IMR-90 (cell line): ENCODE measurements around the gene STRA8. TPM values are rescaled to one million over a fixed set of nuclear protein-coding genes. Genes with fewer than 3 reads are reported as not detected.

Experiments used
- ATAC-seq: fragments of 200-7000 bp; cut with Tn5 transposase; 2 replicates; pipeline ENCODE4 v1.9.1; 2020; ENCODE audit warnings: low read depth, mild to moderate bottlenecking, moderate library complexity
- BruUV-seq: library from RNA; stranded (reverse); fragments of 400-500 nt; replicated peaks from 2 replicates; lab custom pipeline; 2021; lab: Mats Ljungman, UMichigan
- CTCF ChIA-PET: fragments of 300-600 bp; formaldehyde crosslinking; extraction: SDS; loops from one replicate; lab custom pipeline; 2021; ENCODE audit warnings: antibody characterized with exemption; lab: Yijun Ruan, JAX
- POLR2A ChIA-PET: fragments of 300-600 bp; sonication (Branson Sonifier 250); formaldehyde crosslinking; loops from one replicate; lab custom pipeline; 2022; ENCODE audit warnings: antibody characterized with exemption; ENCODE audit not compliant: unreplicated experiment; lab: Charles Lee
- DNase-seq: peaks from one replicate; pipeline ENCODE4 v3.0.0; 2013
- H2AFZ ChIP-seq: replicated peaks from 2 replicates; pipeline ENCODE3; 2013; ENCODE audit warnings: low read length, mild to moderate bottlenecking; ENCODE audit not compliant: poor library complexity
- H2AK5ac ChIP-seq: 2 replicates; pipeline ENCODE4 v1.6.1; 2013; ENCODE audit warnings: low read depth, low read length, inconsistent platforms
- H2AK9ac ChIP-seq: replicated peaks from 2 replicates; pipeline ENCODE3; 2013; ENCODE audit warnings: mild to moderate bottlenecking, low read depth, low read length, moderate library complexity; ENCODE audit not compliant: poor library complexity
- H2BK120ac ChIP-seq: 2 replicates; pipeline ENCODE4 v1.6.1; 2013; ENCODE audit warnings: low read depth, low read length, inconsistent platforms
- H2BK15ac ChIP-seq: 3 replicates; pipeline ENCODE4 v1.6.1; 2013; ENCODE audit warnings: low read depth, low read length, inconsistent platforms
- H2BK20ac ChIP-seq: 2 replicates; pipeline ENCODE4 v1.6.1; 2013; ENCODE audit warnings: low read depth, mild to moderate bottlenecking, inconsistent platforms, low read length, moderate library complexity
- H2BK5ac ChIP-seq: 2 replicates; pipeline ENCODE4 v1.6.1; 2013; ENCODE audit warnings: mild to moderate bottlenecking, low read depth, low read length, inconsistent platforms; ENCODE audit not compliant: poor library complexity, severe bottlenecking
- H3K14ac ChIP-seq: replicated peaks from 2 replicates; pipeline ENCODE4 v1.6.1; 2013; ENCODE audit warnings: low read depth, low read length, inconsistent platforms
- H3K18ac ChIP-seq: 2 replicates; pipeline ENCODE4 v1.6.1; 2013; ENCODE audit warnings: low read depth, low read length, control low read depth
- H3K23ac ChIP-seq: 2 replicates; pipeline ENCODE4 v1.6.1; 2013; ENCODE audit warnings: low read depth, low read length, inconsistent platforms
- H3K27ac ChIP-seq: 2 replicates; pipeline ENCODE4 v1.5.1; 2013; ENCODE audit warnings: mild to moderate bottlenecking, control low read depth, low read length; ENCODE audit not compliant: insufficient read depth
- H3K27me3 ChIP-seq: 2 replicates; pipeline ENCODE4 v1.6.1; 2013; ENCODE audit warnings: low read length; ENCODE audit not compliant: control insufficient read depth, insufficient read depth
- H3K36me3 ChIP-seq: 2 replicates; pipeline ENCODE4 v1.6.1; 2013; ENCODE audit warnings: low read length, mixed read lengths; ENCODE audit not compliant: control insufficient read depth, insufficient read depth
- H3K4ac ChIP-seq: 2 replicates; pipeline ENCODE4 v1.6.1; 2013; ENCODE audit warnings: low read depth, low read length, inconsistent platforms
- H3K4me1 ChIP-seq: 2 replicates; pipeline ENCODE4 v1.6.1; 2013; ENCODE audit warnings: low read length, mixed read lengths; ENCODE audit not compliant: control insufficient read depth, insufficient read depth
- H3K4me2 ChIP-seq: 2 replicates; pipeline ENCODE4 v1.6.1; 2013; ENCODE audit warnings: low read depth, mild to moderate bottlenecking, control low read depth, low read length, moderate library complexity
- H3K4me3 ChIP-seq: 2 replicates; pipeline ENCODE4 v1.5.1; 2013; ENCODE audit warnings: low read depth, mild to moderate bottlenecking, control low read depth, low read length, moderate library complexity; ENCODE audit not compliant: insufficient read depth
- H3K56ac ChIP-seq: 2 replicates; pipeline ENCODE4 v1.6.1; 2013; ENCODE audit warnings: low read length, inconsistent platforms; ENCODE audit not compliant: insufficient read depth; ENCODE audit errors: extremely low read depth
- H3K79me1 ChIP-seq, 2 experiments: 2 replicates each; pipeline ENCODE4 v1.6.1; 2013; ENCODE audit warnings: low read length in 2 of 2, inconsistent platforms in 1 of 2, low read depth in 1 of 2
- H3K9ac ChIP-seq: 2 replicates; pipeline ENCODE4 v1.6.1; 2013; ENCODE audit warnings: low read depth, low read length, control low read depth
- H3K9me1 ChIP-seq: 2 replicates; pipeline ENCODE4 v1.6.1; 2013; ENCODE audit warnings: low read length, inconsistent platforms; ENCODE audit not compliant: insufficient read depth
- H3K9me3 ChIP-seq: 2 replicates; pipeline ENCODE4 v1.6.1; 2013; ENCODE audit warnings: low read length; ENCODE audit not compliant: control insufficient read depth, insufficient read depth
- H4K20me1 ChIP-seq: 2 replicates; pipeline ENCODE4 v1.6.1; 2013; ENCODE audit warnings: low read length, inconsistent platforms; ENCODE audit not compliant: insufficient read depth
- H4K5ac ChIP-seq: 2 replicates; pipeline ENCODE4 v1.6.1; 2013; ENCODE audit warnings: mild to moderate bottlenecking, low read depth, low read length, control low read depth
- H4K8ac ChIP-seq, 2 experiments: 2 replicates each; pipeline ENCODE4 v1.6.1; 2013; ENCODE audit warnings: low read depth in 2 of 2, low read length in 2 of 2, control low read depth in 1 of 2, inconsistent platforms in 1 of 2
- H4K91ac ChIP-seq: 2 replicates; pipeline ENCODE4 v1.6.1; 2013; ENCODE audit warnings: low read depth, low read length, inconsistent platforms; ENCODE audit not compliant: insufficient read depth
- CHD1 ChIP-seq: IDR thresholded peaks from 2 replicates; pipeline ENCODE4 v1.6.1; 2012; ENCODE audit warnings: low read depth, low read length, improper control_type of control experiment
- FOS ChIP-seq: fragments of 150-350 bp; IDR thresholded peaks from 2 replicates; pipeline ENCODE4 v1.6.1; 2016; ENCODE audit warnings: low read depth, low read length
- MAFK ChIP-seq: IDR thresholded peaks from 2 replicates; pipeline ENCODE4 v1.6.1; 2012; ENCODE audit warnings: low read depth, low read length, improper control_type of control experiment
- MAZ ChIP-seq: IDR thresholded peaks from 2 replicates; pipeline ENCODE4 v1.6.1; 2012; ENCODE audit warnings: low read depth, mild to moderate bottlenecking, low read length, improper control_type of control experiment, moderate library complexity, borderline replicate concordance
- MXI1 ChIP-seq: IDR thresholded peaks from 2 replicates; pipeline ENCODE4 v1.6.1; 2012; ENCODE audit warnings: low read depth, mild to moderate bottlenecking, low read length, moderate library complexity, borderline replicate concordance
- NFE2L2 ChIP-seq: fragments of 150-350 bp; IDR thresholded peaks from 2 replicates; pipeline ENCODE4 v1.6.1; 2016; ENCODE audit warnings: low read depth, mild to moderate bottlenecking, low read length
- POLR2A ChIP-seq: IDR thresholded peaks from 2 replicates; pipeline ENCODE4 v1.6.1; 2012; ENCODE audit warnings: mild to moderate bottlenecking, low read depth, low read length
- RCOR1 ChIP-seq: IDR thresholded peaks from 2 replicates; pipeline ENCODE4 v1.6.1; 2012; ENCODE audit warnings: mild to moderate bottlenecking, low read length, improper control_type of control experiment; ENCODE audit not compliant: insufficient replicate concordance
- SMC3 ChIP-seq: fragments of 150-350 bp; IDR thresholded peaks from 2 replicates; pipeline ENCODE4 v1.6.1; 2016; ENCODE audit warnings: low read depth, mild to moderate bottlenecking, antibody characterized with exemption, low read length, moderate library complexity
- WGBS, 2 experiments: methylation state at CpG; one replicate each; pipeline versions ENCODE4 v1.1.5 to v1.1.7; 2013; ENCODE audit warnings: missing lambda C conversion rate in 2 of 2; ENCODE audit not compliant: insufficient read length in 1 of 2; ENCODE audit errors: extremely low coverage in 2 of 2; 5-methylcytosine and 5-hydroxymethylcytosine counted together
- dilution Hi-C: fragments of 300-500 bp; cut with HindIII; formaldehyde crosslinking; loops from one replicate; pipeline ENCODE4 v1.14.3; 2018; ENCODE audit warnings: low sequenced_read_pairs; ENCODE audit not compliant: unreplicated experiment
- in situ Hi-C: fragments of 300-500 bp; cut with MboI; formaldehyde crosslinking; loops from 3 replicates; pipeline ENCODE4 v1.14.3; 2019; ENCODE audit warnings: low sequenced_read_pairs, inconsistent platforms, mixed read lengths
- intact Hi-C: fragments of 100-400 bp; cut with micrococcal nuclease; formaldehyde crosslinking; loops from 2 replicates; pipeline ENCODE4 v1.10.0; 2022
- polyA plus RNA-seq, 3 experiments: library from polyadenylated mRNA; depleted of rRNA; stranded (reverse); fragments of >200 nt; gene quantifications; 2 replicates each; pipeline ENCODE4 v1.2.3, GENCODE V29; 2012; ENCODE audit warnings: low replicate concordance in 1 of 3
- total RNA-seq: library from RNA; depleted of rRNA; stranded (reverse); fragments of >200 nt; gene quantifications from 2 replicates; pipeline ENCODE4 v1.2.3, GENCODE V29; 2012
- TF ChIP-seq, protein P1 (sequence below): fragments of 150-350 bp; IDR thresholded peaks from 2 replicates; pipeline ENCODE4 v1.6.1; 2016; ENCODE audit warnings: low read depth, mild to moderate bottlenecking, low read length, moderate library complexity, borderline replicate concordance
- TF ChIP-seq, protein P2 (sequence below): fragments of 150-350 bp; IDR thresholded peaks from 2 replicates; pipeline ENCODE4 v1.6.1; 2017; ENCODE audit warnings: mild to moderate bottlenecking, antibody characterized with exemption, low read length, low read depth
- TF ChIP-seq, protein P3 (sequence below): conservative IDR thresholded peaks from 2 replicates; pipeline ENCODE4 v1.5.1; 2012; ENCODE audit warnings: mild to moderate bottlenecking, low read depth, low read length, improper control_type of control experiment

STRA8 gene
- total and polyA plus RNA-seq, 2 of the 4 experiments (the other 2 are of a cell fraction), result not detected

DNA sequence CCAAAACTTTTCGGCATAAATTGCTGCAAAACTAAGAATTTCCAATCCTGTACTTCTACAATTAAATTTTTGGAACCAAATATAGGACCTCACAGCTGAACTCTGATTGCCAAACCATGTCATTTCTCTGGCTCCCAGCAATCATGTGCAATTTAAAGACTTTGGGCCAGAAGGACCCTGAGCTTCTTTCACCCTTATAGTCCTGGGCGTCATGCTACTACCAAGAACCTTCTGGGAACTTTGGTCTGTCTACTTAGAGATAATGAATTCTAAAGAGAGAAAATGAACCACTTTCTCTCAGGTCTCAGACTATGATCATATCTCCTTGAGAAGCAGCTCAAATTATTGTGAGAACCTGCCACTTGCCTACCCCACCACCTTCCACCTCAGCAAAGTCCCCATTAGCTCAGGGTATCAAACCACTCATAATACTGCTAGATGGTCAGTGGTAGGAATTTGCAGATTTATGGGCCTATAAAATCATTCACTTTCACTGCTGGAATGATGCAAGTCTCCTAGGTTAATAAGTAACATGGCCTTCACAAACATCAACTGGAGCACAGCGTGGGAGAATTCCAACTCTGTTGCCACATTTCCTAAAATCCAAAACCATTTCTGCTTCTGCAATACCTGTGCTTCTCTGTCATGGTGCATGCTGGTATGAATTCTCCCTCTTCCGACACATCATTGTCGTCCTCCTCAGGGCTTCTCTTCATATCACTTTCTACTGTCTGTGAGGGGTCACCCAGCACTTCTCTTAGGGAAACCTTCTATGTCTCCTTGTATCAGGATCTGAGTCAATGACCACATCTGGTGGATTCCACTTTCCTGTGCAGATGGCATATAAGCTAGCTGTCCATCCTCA, 15.8 kb upstream of the STRA8 start:
- no peak overlapping the region for H2AFZ ChIP-seq
- no peak overlapping the region for H3K18ac ChIP-seq
- no peak overlapping the region for H3K4me2 ChIP-seq
- H3K4me1 ChIP-seq, result no peaks in the 10 kb centered on the region
- H2BK120ac ChIP-seq, result no peak overlapping the region
- ChIA-PET CTCF (no interaction called here), POLR2A (no interaction called here)
- H2BK20ac ChIP-seq, result no peak overlapping the region
- H3K27me3 ChIP-seq, result peaks cover 15% of the 10 kb centered on the region
- in situ Hi-C loops, result no loop called here
- no peak overlapping the region for H2BK5ac ChIP-seq
- BruUV-seq, result no TSS peak
- H3K27ac ChIP-seq, result no peak overlapping the region
- H3K14ac ChIP-seq, result no peak overlapping the region
- no peaks in the 10 kb centered on the region for H3K36me3 ChIP-seq
- H4K5ac ChIP-seq, result no peak overlapping the region
- H3K9me1 ChIP-seq, result no peaks in the 10 kb centered on the region
- H2AK5ac ChIP-seq, result no peak overlapping the region
- no peak overlapping the region for H2BK15ac ChIP-seq
- H4K91ac ChIP-seq, result no peak overlapping the region
- H4K8ac ChIP-seq, result no peak overlapping the region
- H3K9ac ChIP-seq, result no peak overlapping the region
- no peaks in the 10 kb centered on the region for H4K20me1 ChIP-seq
- H3K4me3 ChIP-seq, result no peak overlapping the region
- ATAC-seq, result no peak
- no peak overlapping the region for H3K23ac ChIP-seq
- dilution Hi-C loops, result no loop called here
- H2AK9ac ChIP-seq, result no peak overlapping the region
- no peak for DNase-seq
- intact Hi-C loops, result no loop called here
- TF ChIP-seq MXI1 (no peak), MAZ (no peak), CHD1 (no peak), RCOR1 (no peak), POLR2A (no peak), SMC3 (no peak), NFE2L2 (no peak), FOS (no peak), MAFK (no peak)
- TF ChIP-seq, protein P1, sequence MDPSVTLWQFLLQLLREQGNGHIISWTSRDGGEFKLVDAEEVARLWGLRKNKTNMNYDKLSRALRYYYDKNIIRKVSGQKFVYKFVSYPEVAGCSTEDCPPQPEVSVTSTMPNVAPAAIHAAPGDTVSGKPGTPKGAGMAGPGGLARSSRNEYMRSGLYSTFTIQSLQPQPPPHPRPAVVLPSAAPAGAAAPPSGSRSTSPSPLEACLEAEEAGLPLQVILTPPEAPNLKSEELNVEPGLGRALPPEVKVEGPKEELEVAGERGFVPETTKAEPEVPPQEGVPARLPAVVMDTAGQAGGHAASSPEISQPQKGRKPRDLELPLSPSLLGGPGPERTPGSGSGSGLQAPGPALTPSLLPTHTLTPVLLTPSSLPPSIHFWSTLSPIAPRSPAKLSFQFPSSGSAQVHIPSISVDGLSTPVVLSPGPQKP, result no peak
- TF ChIP-seq, protein P2, sequence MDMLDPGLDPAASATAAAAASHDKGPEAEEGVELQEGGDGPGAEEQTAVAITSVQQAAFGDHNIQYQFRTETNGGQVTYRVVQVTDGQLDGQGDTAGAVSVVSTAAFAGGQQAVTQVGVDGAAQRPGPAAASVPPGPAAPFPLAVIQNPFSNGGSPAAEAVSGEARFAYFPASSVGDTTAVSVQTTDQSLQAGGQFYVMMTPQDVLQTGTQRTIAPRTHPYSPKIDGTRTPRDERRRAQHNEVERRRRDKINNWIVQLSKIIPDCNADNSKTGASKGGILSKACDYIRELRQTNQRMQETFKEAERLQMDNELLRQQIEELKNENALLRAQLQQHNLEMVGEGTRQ, result no peak
- TF ChIP-seq, protein P3, sequence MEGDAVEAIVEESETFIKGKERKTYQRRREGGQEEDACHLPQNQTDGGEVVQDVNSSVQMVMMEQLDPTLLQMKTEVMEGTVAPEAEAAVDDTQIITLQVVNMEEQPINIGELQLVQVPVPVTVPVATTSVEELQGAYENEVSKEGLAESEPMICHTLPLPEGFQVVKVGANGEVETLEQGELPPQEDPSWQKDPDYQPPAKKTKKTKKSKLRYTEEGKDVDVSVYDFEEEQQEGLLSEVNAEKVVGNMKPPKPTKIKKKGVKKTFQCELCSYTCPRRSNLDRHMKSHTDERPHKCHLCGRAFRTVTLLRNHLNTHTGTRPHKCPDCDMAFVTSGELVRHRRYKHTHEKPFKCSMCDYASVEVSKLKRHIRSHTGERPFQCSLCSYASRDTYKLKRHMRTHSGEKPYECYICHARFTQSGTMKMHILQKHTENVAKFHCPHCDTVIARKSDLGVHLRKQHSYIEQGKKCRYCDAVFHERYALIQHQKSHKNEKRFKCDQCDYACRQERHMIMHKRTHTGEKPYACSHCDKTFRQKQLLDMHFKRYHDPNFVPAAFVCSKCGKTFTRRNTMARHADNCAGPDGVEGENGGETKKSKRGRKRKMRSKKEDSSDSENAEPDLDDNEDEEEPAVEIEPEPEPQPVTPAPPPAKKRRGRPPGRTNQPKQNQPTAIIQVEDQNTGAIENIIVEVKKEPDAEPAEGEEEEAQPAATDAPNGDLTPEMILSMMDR, result no peak
- no peak overlapping the region for H3K4ac ChIP-seq
- H3K9me3 ChIP-seq, result no peaks in the 10 kb centered on the region
- H3K79me1 ChIP-seq, result no peaks in the 10 kb centered on the region
- no peak overlapping the region for H3K56ac ChIP-seq
- WGBS, 2 experiments, result 60% methylated on average over 1 of the region's 5 CpGs; no CpG with 5 or more reads in 1 of the 2 experiments
